ENCODE results near the gene APOBEC3H.
A peak's percentile ranks its signal among the peaks of the same experiment; 100 is the strongest.

Gene APOBEC3H

DNA sequence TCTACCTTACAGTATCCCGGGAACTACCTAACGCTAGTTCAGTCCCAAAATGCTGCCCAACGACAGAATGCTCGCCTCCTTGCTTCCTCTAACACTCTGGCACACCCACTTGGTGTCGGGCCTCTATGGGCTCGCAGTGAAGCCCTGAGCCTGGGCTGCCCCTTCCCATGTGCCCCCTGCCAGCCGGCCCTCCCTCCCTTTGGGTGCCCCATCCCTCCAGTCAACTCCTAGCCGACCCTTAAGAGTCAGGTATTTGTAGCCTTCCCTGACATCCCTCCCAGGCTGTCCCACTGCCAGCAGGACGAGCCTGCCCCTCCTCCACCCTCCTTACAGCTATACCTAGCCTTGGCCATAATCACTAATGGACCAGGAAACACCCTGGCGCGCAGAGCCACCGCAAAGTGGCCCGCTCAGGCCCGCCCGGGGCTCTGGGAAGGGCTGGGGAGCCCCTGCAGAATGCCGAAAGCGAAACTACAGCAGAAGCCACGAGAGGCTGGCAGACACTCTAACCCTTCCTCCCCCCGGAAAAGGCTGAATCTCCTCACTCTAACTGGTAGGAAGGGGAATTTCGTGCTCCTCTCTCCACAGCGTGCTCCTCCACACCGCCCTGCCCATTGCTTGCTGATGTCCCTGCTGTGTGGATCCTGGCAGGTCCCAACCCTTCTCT, 47.2 kb downstream of the APOBEC3H start:
- DNase-seq (ENCODE audit: low read depth) = peak; percentile 29

GRCh38 chr22:39146256-39147101, 49.4 kb downstream of the APOBEC3H start:
- no peak for DNase-seq (ENCODE audit: low read depth)
- TF ChIP-seq, protein P1, sequence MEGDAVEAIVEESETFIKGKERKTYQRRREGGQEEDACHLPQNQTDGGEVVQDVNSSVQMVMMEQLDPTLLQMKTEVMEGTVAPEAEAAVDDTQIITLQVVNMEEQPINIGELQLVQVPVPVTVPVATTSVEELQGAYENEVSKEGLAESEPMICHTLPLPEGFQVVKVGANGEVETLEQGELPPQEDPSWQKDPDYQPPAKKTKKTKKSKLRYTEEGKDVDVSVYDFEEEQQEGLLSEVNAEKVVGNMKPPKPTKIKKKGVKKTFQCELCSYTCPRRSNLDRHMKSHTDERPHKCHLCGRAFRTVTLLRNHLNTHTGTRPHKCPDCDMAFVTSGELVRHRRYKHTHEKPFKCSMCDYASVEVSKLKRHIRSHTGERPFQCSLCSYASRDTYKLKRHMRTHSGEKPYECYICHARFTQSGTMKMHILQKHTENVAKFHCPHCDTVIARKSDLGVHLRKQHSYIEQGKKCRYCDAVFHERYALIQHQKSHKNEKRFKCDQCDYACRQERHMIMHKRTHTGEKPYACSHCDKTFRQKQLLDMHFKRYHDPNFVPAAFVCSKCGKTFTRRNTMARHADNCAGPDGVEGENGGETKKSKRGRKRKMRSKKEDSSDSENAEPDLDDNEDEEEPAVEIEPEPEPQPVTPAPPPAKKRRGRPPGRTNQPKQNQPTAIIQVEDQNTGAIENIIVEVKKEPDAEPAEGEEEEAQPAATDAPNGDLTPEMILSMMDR (IDR thresholded peaks at IDR 0.05; ENCODE audit: low read length, missing control alignments) = no peak
- H3K4me3 ChIP-seq (replicated peaks; ENCODE audit: low read depth, low read length) = no peak overlapping the region

More for the DNA sequence above, 47.2 kb downstream of the APOBEC3H start:
- peak overlapping the region; percentile 91 for H3K4me3 ChIP-seq (replicated peaks; ENCODE audit: low read depth, low read length)
- TF ChIP-seq, protein P1 (IDR thresholded peaks at IDR 0.05; ENCODE audit: low read length, missing control alignments) = no peak

DNA sequence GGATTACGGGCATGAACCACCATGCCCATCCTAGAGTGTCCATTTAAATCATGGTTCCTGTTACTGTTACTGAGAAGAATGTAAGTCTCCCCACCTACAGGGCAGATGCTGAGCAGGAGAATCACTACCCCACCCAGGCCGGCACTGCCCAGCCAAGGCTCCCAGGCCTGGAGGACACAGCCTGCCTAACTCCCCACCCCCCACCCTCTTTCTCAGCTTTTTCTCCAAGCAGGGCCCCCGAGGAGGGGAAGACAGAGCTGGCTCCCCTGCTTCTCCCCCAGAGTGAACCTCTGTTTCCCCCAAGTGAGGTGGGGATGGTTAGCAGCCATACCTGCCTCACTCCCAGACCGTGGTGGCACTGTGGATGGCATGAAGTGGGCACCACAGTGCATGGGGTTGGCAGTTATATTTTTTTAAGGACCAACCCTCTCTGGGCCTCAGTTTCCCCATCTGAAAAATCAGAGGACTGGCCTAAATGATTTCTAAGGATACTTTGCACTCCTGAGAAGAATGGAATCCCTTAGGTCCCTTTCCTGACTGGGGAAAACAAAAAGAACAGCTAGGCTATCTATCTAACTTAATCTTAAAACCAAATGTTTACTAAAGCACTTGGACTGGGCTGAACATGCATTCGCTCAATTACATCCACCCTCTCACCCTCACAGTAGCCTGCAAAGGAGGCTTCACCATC, 50.4 kb downstream of the APOBEC3H start:
- H3K4me3 ChIP-seq (replicated peaks; ENCODE audit: low read depth, low read length) = no peak overlapping the region
- TF ChIP-seq, protein P1 (IDR thresholded peaks at IDR 0.05; ENCODE audit: low read length, missing control alignments) = no peak
- no peak for DNase-seq (ENCODE audit: low read depth)

- TF ChIP-seq, protein P1 (IDR thresholded peaks at IDR 0.05; ENCODE audit: low read length, missing control alignments) = no peak
- no peak overlapping the region for H3K4me3 ChIP-seq (replicated peaks; ENCODE audit: low read depth, low read length)
- no peak for DNase-seq (ENCODE audit: low read depth)
Observed at GRCh38 chr22:39148026-39148726, 51.1 kb downstream of the APOBEC3H start.

GRCh38 chr22:39148727-39149535, 51.9 kb downstream of the APOBEC3H start:
- no peak for DNase-seq (ENCODE audit: low read depth)

More at GRCh38 chr22:39148727-39149535, 51.9 kb downstream of the APOBEC3H start:
- TF ChIP-seq, protein P1 (IDR thresholded peaks at IDR 0.05; ENCODE audit: low read length, missing control alignments) = no peak
- no peak overlapping the region for H3K4me3 ChIP-seq (replicated peaks; ENCODE audit: low read depth, low read length)

Data from fibroblast of pulmonary artery (primary cell).